Measurements from ENCODE around the gene FGF3.

DNA sequence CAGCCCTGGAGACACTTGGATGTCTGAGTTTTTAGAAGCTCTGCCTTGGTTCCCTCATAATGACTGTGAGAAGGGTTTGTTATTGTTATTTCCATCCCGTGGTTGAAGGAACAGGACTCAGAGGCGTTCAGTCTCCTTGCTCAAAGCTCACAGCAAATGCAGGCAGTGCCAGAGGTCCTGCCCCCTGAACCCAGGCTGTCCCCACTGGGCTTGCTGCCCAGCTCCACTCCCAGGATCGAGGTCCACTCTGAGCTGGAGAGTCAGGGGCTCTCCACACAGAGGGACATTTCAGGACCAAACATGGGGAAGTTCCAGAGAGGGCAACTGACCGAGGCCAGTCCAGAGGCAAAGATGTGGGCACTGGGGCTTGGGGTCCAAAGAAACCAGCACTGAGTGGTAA, 58.9 kb downstream of the FGF3 start:
- TF ChIP-seq, protein P1, sequence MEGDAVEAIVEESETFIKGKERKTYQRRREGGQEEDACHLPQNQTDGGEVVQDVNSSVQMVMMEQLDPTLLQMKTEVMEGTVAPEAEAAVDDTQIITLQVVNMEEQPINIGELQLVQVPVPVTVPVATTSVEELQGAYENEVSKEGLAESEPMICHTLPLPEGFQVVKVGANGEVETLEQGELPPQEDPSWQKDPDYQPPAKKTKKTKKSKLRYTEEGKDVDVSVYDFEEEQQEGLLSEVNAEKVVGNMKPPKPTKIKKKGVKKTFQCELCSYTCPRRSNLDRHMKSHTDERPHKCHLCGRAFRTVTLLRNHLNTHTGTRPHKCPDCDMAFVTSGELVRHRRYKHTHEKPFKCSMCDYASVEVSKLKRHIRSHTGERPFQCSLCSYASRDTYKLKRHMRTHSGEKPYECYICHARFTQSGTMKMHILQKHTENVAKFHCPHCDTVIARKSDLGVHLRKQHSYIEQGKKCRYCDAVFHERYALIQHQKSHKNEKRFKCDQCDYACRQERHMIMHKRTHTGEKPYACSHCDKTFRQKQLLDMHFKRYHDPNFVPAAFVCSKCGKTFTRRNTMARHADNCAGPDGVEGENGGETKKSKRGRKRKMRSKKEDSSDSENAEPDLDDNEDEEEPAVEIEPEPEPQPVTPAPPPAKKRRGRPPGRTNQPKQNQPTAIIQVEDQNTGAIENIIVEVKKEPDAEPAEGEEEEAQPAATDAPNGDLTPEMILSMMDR (IDR thresholded peaks at IDR 0.05): no peak
- TF ChIP-seq EZH2 (IDR thresholded peaks at IDR 0.05) (no peak), EZH2phosphoT487 (IDR thresholded peaks at IDR 0.05) (no peak)

All from neural progenitor cell (in vitro differentiated cells).